HG03460 (cell line): Measurements from ENCODE around the gene TMTC1.
A peak's percentile ranks its signal among the peaks of the same experiment; 100 is the strongest.
"Not testable (repeated sequence)": the region's sequence is repeated elsewhere in the genome, so short reads cannot be mapped to it uniquely, and the experiment has no call there.

Source experiments
- ATAC-seq: cut with Tn5 transposase; IDR thresholded peaks from one replicate; pipeline ENCODE4 v1.9.1; 2021; ENCODE audit not compliant: unreplicated experiment

Gene TMTC1

GRCh38 chr12:29578731-29579130 is 205.0 kb downstream of the TMTC1 start:
- ATAC-seq, result no peak

GRCh38 chr12:29578070-29578469 is 205.7 kb downstream of the TMTC1 start:
- ATAC-seq, result no peak

- ATAC-seq, result no peak
Observed at GRCh38 chr12:29574500-29574899, 209.2 kb downstream of the TMTC1 start.

GRCh38 chr12:29572938-29573337 is 210.8 kb downstream of the TMTC1 start:
- no peak for ATAC-seq

- no peak for ATAC-seq
Observed at GRCh38 chr12:29572464-29572863, 211.3 kb downstream of the TMTC1 start.

- no peak for ATAC-seq
Observed at GRCh38 chr12:29569132-29569757, 214.5 kb downstream of the TMTC1 start.

GRCh38 chr12:29566441-29566840 is 217.3 kb downstream of the TMTC1 start:
- ATAC-seq, result no peak

- ATAC-seq, result no peak
Observed at GRCh38 chr12:29565727-29566126, 218.0 kb downstream of the TMTC1 start.

GRCh38 chr12:29564925-29565324 is 218.8 kb downstream of the TMTC1 start:
- no peak for ATAC-seq

- ATAC-seq, result peak; percentile 80
Observed at GRCh38 chr12:29563636-29564035, 220.1 kb downstream of the TMTC1 start.

- no peak for ATAC-seq
Observed at GRCh38 chr12:29563071-29563470, 220.7 kb downstream of the TMTC1 start.

GRCh38 chr12:29562110-29562804 is 221.5 kb downstream of the TMTC1 start:
- no peak for ATAC-seq

- ATAC-seq, result no peak
Observed at GRCh38 chr12:29561664-29562071, 222.1 kb downstream of the TMTC1 start.

- no peak for ATAC-seq
Observed at GRCh38 chr12:29559198-29559597, 224.5 kb downstream of the TMTC1 start.

GRCh38 chr12:29556363-29556762 is 227.4 kb downstream of the TMTC1 start:
- ATAC-seq, result no peak

- not testable (repeated sequence) for ATAC-seq
Observed at GRCh38 chr12:29555451-29555850, 228.3 kb downstream of the TMTC1 start.

GRCh38 chr12:29552994-29553748 is 230.6 kb downstream of the TMTC1 start:
- no peak for ATAC-seq

- peak; percentile 88 for ATAC-seq
Observed at GRCh38 chr12:29552324-29552927, 231.3 kb downstream of the TMTC1 start.

- no peak for ATAC-seq
Observed at GRCh38 chr12:29551812-29552211, 231.9 kb downstream of the TMTC1 start.

- no peak for ATAC-seq
Observed at GRCh38 chr12:29547864-29548263, 235.9 kb downstream of the TMTC1 start.

- no peak for ATAC-seq
Observed at GRCh38 chr12:29547151-29547632, 236.6 kb downstream of the TMTC1 start.
